Panc1 (cell line): Measurements from ENCODE around the gene SLC9A8. TPM values are rescaled to one million over a fixed set of nuclear protein-coding genes. Genes with fewer than 3 reads are reported as not detected.
A peak's percentile ranks its signal among the peaks of the same experiment; 100 is the strongest.

Experiments used
- ATAC-seq: fragments of 200-7000 bp; cut with Tn5 transposase; 2 replicates; pipeline ENCODE4 v1.9.1; 2020; ENCODE audit warnings: mild to moderate bottlenecking, moderate library complexity
- BruUV-seq: library from RNA; stranded (reverse); fragments of 400-500 nt; replicated peaks from 2 replicates; lab custom pipeline; 2021; lab: Mats Ljungman, UMichigan
- CTCF ChIA-PET: fragments of 300-600 bp; sonication (Branson Sonifier 250); formaldehyde crosslinking; loops from one replicate; lab custom pipeline; 2022; ENCODE audit warnings: antibody characterized with exemption; lab: Charles Lee
- POLR2A ChIA-PET: fragments of 300-600 bp; sonication (Branson Sonifier 250); formaldehyde crosslinking; loops from one replicate; lab custom pipeline; 2022; ENCODE audit warnings: antibody characterized with exemption; lab: Charles Lee
- DNase-seq: peaks from one replicate; pipeline ENCODE4 v3.0.0-alpha.2; 2010; ENCODE audit warnings: low read depth, low spot score
- H3K27ac ChIP-seq: 2 replicates; pipeline ENCODE4 v1.5.1; 2011; ENCODE audit warnings: mild to moderate bottlenecking, low read length, inconsistent platforms
- H3K27me3 ChIP-seq: fragments of 200-500 bp; sonication (Bioruptor generic); 2 replicates; pipeline ENCODE4 v1.6.0; 2014; ENCODE audit warnings: low read length, inconsistent platforms; ENCODE audit not compliant: control insufficient read depth, insufficient read depth
- H3K36me3 ChIP-seq: fragments of 200-500 bp; sonication (Bioruptor generic); 2 replicates; pipeline ENCODE4 v1.5.1; 2014; ENCODE audit warnings: inconsistent platforms, mild to moderate bottlenecking, low read length, moderate library complexity; ENCODE audit not compliant: control insufficient read depth, insufficient read depth
- H3K4me1 ChIP-seq: 2 replicates; pipeline ENCODE4 v1.5.1; 2011; ENCODE audit warnings: inconsistent platforms, mild to moderate bottlenecking, low read length, moderate library complexity; ENCODE audit not compliant: control insufficient read depth, insufficient read depth
- H3K4me3 ChIP-seq, 2 experiments: 2 replicates each; pipeline ENCODE4 v1.5.1; 2011 to 2012; ENCODE audit warnings: low read depth in 2 of 2, low read length in 2 of 2, mild to moderate bottlenecking in 2 of 2, inconsistent platforms in 1 of 2, moderate library complexity in 1 of 2
- H3K9me3 ChIP-seq: fragments of 200-500 bp; sonication (Bioruptor generic); 2 replicates; pipeline ENCODE4 v1.5.1; 2014; ENCODE audit warnings: low read depth, mild to moderate bottlenecking, inconsistent platforms, low read length, moderate library complexity; ENCODE audit not compliant: control insufficient read depth, insufficient read depth
- POLR2AphosphoS5 ChIP-seq: IDR thresholded peaks from 2 replicates; pipeline ENCODE4 v1.6.1; 2012; ENCODE audit warnings: mild to moderate bottlenecking, low read depth, low read length, moderate library complexity
- SIN3A ChIP-seq: IDR thresholded peaks from 2 replicates; pipeline ENCODE4 v1.6.1; 2012; ENCODE audit warnings: low read depth, mild to moderate bottlenecking, low read length, moderate library complexity, borderline replicate concordance; ENCODE audit not compliant: insufficient read depth
- TCF7L2 ChIP-seq: IDR thresholded peaks from 2 replicates; pipeline ENCODE4 v1.6.1; 2011; ENCODE audit warnings: mild to moderate bottlenecking, low read depth, low read length, inconsistent platforms
- in situ Hi-C: cut with HindIII; loops from 2 replicates; pipeline ENCODE4 v1.10.0; 2016; ENCODE audit warnings: low sequenced_read_pairs, low pct_unique_long_range_greater_than_20kb
- intact Hi-C: fragments of 100-400 bp; cut with micrococcal nuclease; formaldehyde crosslinking; loops from one replicate; pipeline ENCODE4 v1.10.0; 2022; ENCODE audit not compliant: unreplicated experiment
- total RNA-seq: library from RNA; stranded (reverse); gene quantifications from one replicate; pipeline ENCODE4 v1.2.1, GENCODE V29; 2021; ENCODE audit not compliant: unreplicated experiment
- TF ChIP-seq, protein P1 (sequence below), 2 experiments: IDR thresholded peaks; 2 replicates each; pipeline ENCODE4 v1.6.1; 2011 to 2012; ENCODE audit warnings: low read depth in 2 of 2, control low read depth in 1 of 2, low read length in 1 of 2, mild to moderate bottlenecking in 1 of 2, moderate library complexity in 1 of 2; ENCODE audit not compliant: insufficient read depth in 1 of 2
- TF ChIP-seq, protein P2 (sequence below): fragments of 450-650 bp; IDR thresholded peaks from 2 replicates; pipeline ENCODE4 v1.5.1; 2017; ENCODE audit warnings: mild to moderate bottlenecking

Gene SLC9A8
- total RNA-seq, 1 experiment from 2014 or later, result 6.7 TPM

DNA sequence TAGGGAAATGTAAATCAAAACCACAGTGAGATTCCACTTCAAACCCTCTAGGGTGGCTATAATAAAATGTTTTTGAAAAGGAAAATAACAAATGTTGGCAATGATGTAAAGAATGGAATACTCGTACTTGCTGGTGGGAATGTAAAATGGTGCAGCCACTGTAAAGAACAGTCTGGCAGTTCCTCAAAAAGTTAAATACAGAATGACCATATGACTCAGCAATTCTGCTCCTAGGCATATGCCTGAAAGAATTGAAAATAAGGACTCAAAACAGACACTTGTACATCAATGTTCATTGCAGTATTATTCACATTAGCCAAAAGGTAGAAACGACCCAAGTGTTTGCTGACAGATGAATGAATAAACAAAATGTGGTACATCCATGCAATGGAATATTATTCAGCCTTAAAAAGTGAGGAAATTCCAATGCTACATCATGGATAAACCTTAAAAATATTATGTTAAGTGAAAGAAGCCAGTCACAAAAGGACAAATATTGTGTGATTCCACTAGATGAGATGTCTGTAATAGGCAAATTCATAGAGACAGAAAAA is 113.3 kb downstream of the SLC9A8 start:
- in situ Hi-C loops (no loop called here), intact Hi-C loops (no loop called here)
- TF ChIP-seq, protein P1, sequence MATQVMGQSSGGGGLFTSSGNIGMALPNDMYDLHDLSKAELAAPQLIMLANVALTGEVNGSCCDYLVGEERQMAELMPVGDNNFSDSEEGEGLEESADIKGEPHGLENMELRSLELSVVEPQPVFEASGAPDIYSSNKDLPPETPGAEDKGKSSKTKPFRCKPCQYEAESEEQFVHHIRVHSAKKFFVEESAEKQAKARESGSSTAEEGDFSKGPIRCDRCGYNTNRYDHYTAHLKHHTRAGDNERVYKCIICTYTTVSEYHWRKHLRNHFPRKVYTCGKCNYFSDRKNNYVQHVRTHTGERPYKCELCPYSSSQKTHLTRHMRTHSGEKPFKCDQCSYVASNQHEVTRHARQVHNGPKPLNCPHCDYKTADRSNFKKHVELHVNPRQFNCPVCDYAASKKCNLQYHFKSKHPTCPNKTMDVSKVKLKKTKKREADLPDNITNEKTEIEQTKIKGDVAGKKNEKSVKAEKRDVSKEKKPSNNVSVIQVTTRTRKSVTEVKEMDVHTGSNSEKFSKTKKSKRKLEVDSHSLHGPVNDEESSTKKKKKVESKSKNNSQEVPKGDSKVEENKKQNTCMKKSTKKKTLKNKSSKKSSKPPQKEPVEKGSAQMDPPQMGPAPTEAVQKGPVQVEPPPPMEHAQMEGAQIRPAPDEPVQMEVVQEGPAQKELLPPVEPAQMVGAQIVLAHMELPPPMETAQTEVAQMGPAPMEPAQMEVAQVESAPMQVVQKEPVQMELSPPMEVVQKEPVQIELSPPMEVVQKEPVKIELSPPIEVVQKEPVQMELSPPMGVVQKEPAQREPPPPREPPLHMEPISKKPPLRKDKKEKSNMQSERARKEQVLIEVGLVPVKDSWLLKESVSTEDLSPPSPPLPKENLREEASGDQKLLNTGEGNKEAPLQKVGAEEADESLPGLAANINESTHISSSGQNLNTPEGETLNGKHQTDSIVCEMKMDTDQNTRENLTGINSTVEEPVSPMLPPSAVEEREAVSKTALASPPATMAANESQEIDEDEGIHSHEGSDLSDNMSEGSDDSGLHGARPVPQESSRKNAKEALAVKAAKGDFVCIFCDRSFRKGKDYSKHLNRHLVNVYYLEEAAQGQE (IDR thresholded peaks at IDR 0.05; ENCODE audit: insufficient read depth in 1 of 2, low read depth in 2 of 2, low read length in 1 of 2), result no peak
- TF ChIP-seq TCF7L2 (no peak), SIN3A (no peak), POLR2AphosphoS5 (no peak)
- TF ChIP-seq, protein P2, sequence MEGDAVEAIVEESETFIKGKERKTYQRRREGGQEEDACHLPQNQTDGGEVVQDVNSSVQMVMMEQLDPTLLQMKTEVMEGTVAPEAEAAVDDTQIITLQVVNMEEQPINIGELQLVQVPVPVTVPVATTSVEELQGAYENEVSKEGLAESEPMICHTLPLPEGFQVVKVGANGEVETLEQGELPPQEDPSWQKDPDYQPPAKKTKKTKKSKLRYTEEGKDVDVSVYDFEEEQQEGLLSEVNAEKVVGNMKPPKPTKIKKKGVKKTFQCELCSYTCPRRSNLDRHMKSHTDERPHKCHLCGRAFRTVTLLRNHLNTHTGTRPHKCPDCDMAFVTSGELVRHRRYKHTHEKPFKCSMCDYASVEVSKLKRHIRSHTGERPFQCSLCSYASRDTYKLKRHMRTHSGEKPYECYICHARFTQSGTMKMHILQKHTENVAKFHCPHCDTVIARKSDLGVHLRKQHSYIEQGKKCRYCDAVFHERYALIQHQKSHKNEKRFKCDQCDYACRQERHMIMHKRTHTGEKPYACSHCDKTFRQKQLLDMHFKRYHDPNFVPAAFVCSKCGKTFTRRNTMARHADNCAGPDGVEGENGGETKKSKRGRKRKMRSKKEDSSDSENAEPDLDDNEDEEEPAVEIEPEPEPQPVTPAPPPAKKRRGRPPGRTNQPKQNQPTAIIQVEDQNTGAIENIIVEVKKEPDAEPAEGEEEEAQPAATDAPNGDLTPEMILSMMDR, result no peak
- BruUV-seq, result no TSS peak
- Histone ChIP-seq H3K9me3 (no peaks in the 10 kb centered on the region), H3K4me1 (no peaks in the 10 kb centered on the region), H3K4me3 (no peak overlapping the region), H3K36me3 (no peaks in the 10 kb centered on the region), H3K27ac (no peak overlapping the region), H3K27me3 (no peaks in the 10 kb centered on the region)
- CTCF ChIA-PET, result no interaction called here
- ATAC-seq (no peak), DNase-seq (no peak)
- POLR2A ChIA-PET, result no interaction called here

DNA sequence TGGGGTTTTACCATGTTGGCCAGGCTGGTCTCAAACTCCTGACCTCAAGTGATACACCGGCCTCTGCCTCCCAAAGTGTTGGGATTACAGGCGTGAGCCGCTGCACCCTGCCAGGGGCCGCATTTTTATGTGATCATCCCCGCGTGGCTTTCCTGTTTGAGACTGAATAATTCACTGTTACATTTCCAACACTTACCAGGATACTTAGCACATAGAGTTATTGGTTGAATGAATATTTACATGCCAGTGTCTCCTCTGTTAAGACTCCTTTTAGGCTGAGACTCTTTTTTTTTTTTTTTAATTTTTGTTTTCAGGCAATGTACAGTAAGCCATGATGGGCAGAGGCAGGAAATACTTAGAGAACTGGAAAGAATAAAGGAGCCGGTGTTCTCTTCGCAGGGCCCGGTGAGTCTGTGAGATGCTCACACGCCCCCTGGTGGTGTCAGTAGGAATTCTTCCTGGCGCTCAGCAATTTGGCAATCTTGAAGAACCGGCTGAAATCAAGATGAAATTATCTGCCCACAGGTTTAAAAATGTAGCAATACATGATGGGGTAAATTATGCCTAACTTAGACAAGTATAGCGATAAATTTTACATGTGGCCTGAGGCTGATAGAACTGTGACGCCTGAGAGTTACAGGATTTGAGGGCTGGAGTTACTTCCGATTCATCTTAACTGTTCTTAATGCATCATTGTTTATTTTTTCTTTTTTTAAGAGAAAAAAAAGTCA is 115.9 kb downstream of the SLC9A8 start:
- Histone ChIP-seq H3K27me3 (no peaks in the 10 kb centered on the region), H3K27ac (no peak overlapping the region), H3K4me1 (no peaks in the 10 kb centered on the region), H3K4me3 (no peak overlapping the region), H3K36me3 (no peaks in the 10 kb centered on the region), H3K9me3 (no peaks in the 10 kb centered on the region)
- CTCF ChIA-PET, result no interaction called here
- DNase-seq, result peak; percentile 62
- no TSS peak for BruUV-seq
- TF ChIP-seq, protein P2, result peak; percentile 97
- TF ChIP-seq SIN3A, result no peak
- TF ChIP-seq TCF7L2, result peak; percentile 73
- in situ Hi-C loops (no loop called here), intact Hi-C loops (no loop called here)
- POLR2A ChIA-PET, result interaction anchor here (0.6 kb wide), 1 partner anchor 12 kb away, joined by 10 read pairs; no protein-coding TSS in a partner anchor
- ATAC-seq, result peak; percentile 94
